ENCODE results near the gene FBN2.

GRCh38 chr5:128538250-128539037 lies 399 bp upstream of the FBN2 start:
- no peak for TF ChIP-seq RHOXF2B (CRISPR knock-in tag; conservative IDR thresholded peaks at IDR 0.05)
- no peak for TF ChIP-seq ESRRA (IDR thresholded peaks at IDR 0.05; ENCODE audit: borderline replicate concordance, low read depth)
- no peak for TF ChIP-seq TAL1 (IDR thresholded peaks at IDR 0.05)
- TF ChIP-seq RNF2 (IDR thresholded peaks at IDR 0.05), result no peak
- TF ChIP-seq FOS (IDR thresholded peaks at IDR 0.05; ENCODE audit: extremely low read depth, insufficient read length), result no peak
- no peak for TF ChIP-seq ZBTB5 (IDR thresholded peaks at IDR 0.05)
- no peak for TF ChIP-seq FOXK1 (CRISPR knock-in tag; IDR thresholded peaks at IDR 0.05; ENCODE audit: borderline replicate concordance)
